CD4-positive, alpha-beta memory T cell (primary cell): ENCODE measurements around the gene GAREM1. TPM values are rescaled to one million over a fixed set of nuclear protein-coding genes. Genes with fewer than 3 reads are reported as not detected.

ENCODE experiments used
- CTCF ChIA-PET: fragments of 350-600 bp; sonication (Branson Sonifier 250); formaldehyde crosslinking; loops from one replicate; lab custom pipeline; 2021; ENCODE audit warnings: inconsistent platforms; ENCODE audit not compliant: partially characterized antibody; lab: Charles Lee
- POLR2A ChIA-PET: fragments of 350-600 bp; sonication (Branson Sonifier 250); formaldehyde crosslinking; loops from one replicate; lab custom pipeline; 2021; ENCODE audit not compliant: partially characterized antibody; lab: Charles Lee
- DNase-seq, 5 donors: peaks; one replicate each; pipeline versions ENCODE4 v3.0.0 to v3.0.0-alpha.2; 2020 to 2022; ENCODE audit warnings: mixed read lengths in 1 of 5
- H3K27ac ChIP-seq: one replicate; pipeline ENCODE4 v1.7.0; 2013; ENCODE audit warnings: low read depth, low read length
- H3K27me3 ChIP-seq: 2 replicates; pipeline ENCODE4 v1.7.0; 2013; ENCODE audit warnings: mild to moderate bottlenecking, low read length, moderate library complexity; ENCODE audit not compliant: insufficient read depth
- H3K36me3 ChIP-seq: 2 replicates; pipeline ENCODE4 v1.7.0; 2013; ENCODE audit warnings: mild to moderate bottlenecking, low read length, moderate library complexity; ENCODE audit not compliant: insufficient read depth
- H3K4me1 ChIP-seq: 2 replicates; pipeline ENCODE4 v1.7.0; 2013; ENCODE audit warnings: mild to moderate bottlenecking, low read length, moderate library complexity; ENCODE audit not compliant: insufficient read depth
- H3K4me3 ChIP-seq, 2 donors: one replicate each; pipeline ENCODE4 v1.7.0; 2013; ENCODE audit warnings: low read length in 2 of 2, mild to moderate bottlenecking in 1 of 2
- H3K9me3 ChIP-seq, 2 donors: one replicate each; pipeline ENCODE4 v1.7.0; 2013; ENCODE audit warnings: low read length in 2 of 2, control low read depth in 1 of 2; ENCODE audit not compliant: control insufficient read depth in 1 of 2
- H3K27ac Mint-ChIP-seq, 7 donors: one replicate each; pipeline ENCODE4 v1.8.0; 2020 to 2021; ENCODE audit warnings: mixed read lengths in 7 of 7, mild to moderate bottlenecking in 6 of 7, inconsistent platforms in 3 of 7, moderate library complexity in 3 of 7
- H3K27me3 Mint-ChIP-seq, 2 donors: one replicate each; pipeline ENCODE4 v1.8.0; 2020 to 2021; ENCODE audit warnings: mixed read lengths in 2 of 2
- H3K36me3 Mint-ChIP-seq, 2 donors: one replicate each; pipeline ENCODE4 v1.8.0; 2020 to 2021; ENCODE audit warnings: mixed read lengths in 2 of 2, inconsistent platforms in 1 of 2, mild to moderate bottlenecking in 1 of 2
- H3K4me1 Mint-ChIP-seq, 4 donors: one replicate each; pipeline ENCODE4 v1.8.0; 2020 to 2021; ENCODE audit warnings: mixed read lengths in 4 of 4, mild to moderate bottlenecking in 1 of 4
- H3K4me3 Mint-ChIP-seq, 8 donors: one replicate each; pipeline ENCODE4 v1.8.0; 2020 to 2021; ENCODE audit warnings: mixed read lengths in 8 of 8, mild to moderate bottlenecking in 7 of 8, moderate library complexity in 6 of 8, inconsistent platforms in 3 of 8
- H3K9me3 Mint-ChIP-seq, 8 donors: one replicate each; pipeline ENCODE4 v1.8.0; 2020 to 2021; ENCODE audit warnings: mixed read lengths in 8 of 8, mild to moderate bottlenecking in 5 of 8, inconsistent platforms in 3 of 8, moderate library complexity in 1 of 8
- intact Hi-C: fragments of 100-400 bp; cut with micrococcal nuclease; formaldehyde crosslinking; loops from one replicate; pipeline ENCODE4 v1.15.1; 2023
- polyA plus RNA-seq, 2 donors: library from polyadenylated mRNA; unstranded; fragments of 300-500 nt; fragmentation: Illumina TruSeq; gene quantifications; one replicate each; pipeline ENCODE4 v1.2.3, GENCODE V29; 2021
- total RNA-seq, 2 experiments: library from RNA; stranded (reverse); gene quantifications; one replicate each; pipeline ENCODE4 v1.2.3, GENCODE V29; 2021

The GAREM1 gene
- total and polyA plus RNA-seq, 4 experiments from 2014 or later = 0.28 to 1.1 (median 0.52) TPM; not detected in 1

DNA sequence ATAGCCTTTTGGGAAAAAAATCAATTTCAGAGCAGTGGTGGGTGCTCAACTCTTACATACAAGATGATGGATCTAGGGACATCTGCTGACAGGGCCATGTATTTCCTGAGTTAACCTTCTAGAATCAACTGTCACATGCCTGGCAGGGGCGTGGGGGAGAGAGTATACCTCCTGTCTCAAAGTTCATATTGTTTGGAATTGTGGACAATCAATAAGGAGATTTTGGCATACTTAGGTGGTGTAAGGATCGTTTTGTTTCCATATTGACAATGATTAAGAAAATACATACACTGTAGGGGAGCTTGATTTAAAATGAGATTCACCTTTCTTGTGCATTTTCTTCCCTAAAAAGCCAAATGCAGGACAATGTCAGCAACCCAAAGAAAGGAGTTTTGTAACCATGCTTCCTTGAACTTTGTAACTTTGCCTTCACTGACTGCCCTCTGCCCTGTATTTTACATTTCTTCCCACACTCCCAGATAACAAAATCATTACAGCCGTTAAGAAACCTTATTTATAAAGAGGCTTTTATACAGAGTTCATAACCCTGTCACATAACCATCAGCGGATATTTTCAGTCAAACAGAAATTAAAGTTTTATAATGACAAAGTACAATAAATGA lies 192.4 kb downstream of the GAREM1 start:
- DNase-seq = no peak
- H3K36me3 Mint-ChIP-seq = no peaks in the 10 kb centered on the region
- H3K27me3 Mint-ChIP-seq = peaks cover 5 to 13% of the 10 kb centered on the region in 2 donors
- H3K27ac ChIP-seq = no peak overlapping the region
- H3K9me3 ChIP-seq = no peaks in the 10 kb centered on the region
- no peak overlapping the region for H3K27ac Mint-ChIP-seq
- CTCF ChIA-PET = no interaction called here
- no peak overlapping the region for H3K4me3 Mint-ChIP-seq
- H3K4me1 Mint-ChIP-seq = no peaks in the 10 kb centered on the region
- no peaks in the 10 kb centered on the region for H3K27me3 ChIP-seq
- H3K4me1 ChIP-seq = no peaks in the 10 kb centered on the region
- H3K36me3 ChIP-seq = no peaks in the 10 kb centered on the region
- POLR2A ChIA-PET = no interaction called here
- H3K4me3 ChIP-seq = no peak overlapping the region
- intact Hi-C loops = no loop called here
- no peaks in the 10 kb centered on the region for H3K9me3 Mint-ChIP-seq

GRCh38 chr18:32277549-32277948 lies 193.1 kb downstream of the GAREM1 start:
- Histone ChIP-seq H3K27ac (no peak overlapping the region), H3K4me3 (no peak overlapping the region), H3K4me1 (no peaks in the 10 kb centered on the region), H3K27me3 (no peaks in the 10 kb centered on the region), H3K36me3 (no peaks in the 10 kb centered on the region), H3K9me3 (no peaks in the 10 kb centered on the region)
- H3K36me3 Mint-ChIP-seq = no peaks in the 10 kb centered on the region
- no peak overlapping the region for H3K27ac Mint-ChIP-seq
- intact Hi-C loops = no loop called here
- H3K4me1 Mint-ChIP-seq = no peaks in the 10 kb centered on the region
- H3K4me3 Mint-ChIP-seq = no peak overlapping the region
- ChIA-PET POLR2A (no interaction called here), CTCF (no interaction called here)
- DNase-seq = no peak
- peaks cover 4 to 13% of the 10 kb centered on the region in 2 donors for H3K27me3 Mint-ChIP-seq
- no peaks in the 10 kb centered on the region for H3K9me3 Mint-ChIP-seq

GRCh38 chr18:32276906-32277305 lies 193.8 kb downstream of the GAREM1 start:
- Mint-ChIP-seq H3K4me1 (no peaks in the 10 kb centered on the region), H3K27ac (no peak overlapping the region), H3K36me3 (no peaks in the 10 kb centered on the region), H3K4me3 (no peak overlapping the region), H3K9me3 (no peaks in the 10 kb centered on the region), H3K27me3 (peaks cover 4 to 14% of the 10 kb centered on the region in 2 donors)
- Histone ChIP-seq H3K4me1 (no peaks in the 10 kb centered on the region), H3K9me3 (no peaks in the 10 kb centered on the region), H3K36me3 (no peaks in the 10 kb centered on the region), H3K27ac (no peak overlapping the region), H3K4me3 (no peak overlapping the region), H3K27me3 (no peaks in the 10 kb centered on the region)
- CTCF ChIA-PET = no interaction called here
- POLR2A ChIA-PET = no interaction called here
- intact Hi-C loops = no loop called here
- DNase-seq = no peak

DNA sequence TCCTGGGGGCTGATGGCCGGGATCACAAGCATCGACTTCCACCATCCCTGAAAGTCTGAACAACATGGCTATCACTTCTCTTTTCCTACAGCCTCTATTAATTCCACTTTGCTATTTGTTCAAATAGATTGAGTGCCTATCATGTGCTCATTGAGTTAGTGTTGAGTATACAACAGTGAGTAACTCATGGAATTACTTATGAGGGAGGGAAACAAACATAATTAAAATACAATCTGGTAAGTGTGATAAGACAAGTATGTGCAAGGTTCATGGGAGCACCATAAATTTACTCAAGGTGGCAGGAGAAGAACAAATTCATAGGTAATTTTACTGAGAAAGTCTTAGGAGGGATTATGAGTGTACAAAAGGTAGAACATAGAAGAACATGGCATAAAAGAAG lies 194.4 kb downstream of the GAREM1 start:
- ChIA-PET CTCF (no interaction called here), POLR2A (no interaction called here)
- H3K27me3 Mint-ChIP-seq = peaks cover 5 to 14% of the 10 kb centered on the region in 2 donors

DNA sequence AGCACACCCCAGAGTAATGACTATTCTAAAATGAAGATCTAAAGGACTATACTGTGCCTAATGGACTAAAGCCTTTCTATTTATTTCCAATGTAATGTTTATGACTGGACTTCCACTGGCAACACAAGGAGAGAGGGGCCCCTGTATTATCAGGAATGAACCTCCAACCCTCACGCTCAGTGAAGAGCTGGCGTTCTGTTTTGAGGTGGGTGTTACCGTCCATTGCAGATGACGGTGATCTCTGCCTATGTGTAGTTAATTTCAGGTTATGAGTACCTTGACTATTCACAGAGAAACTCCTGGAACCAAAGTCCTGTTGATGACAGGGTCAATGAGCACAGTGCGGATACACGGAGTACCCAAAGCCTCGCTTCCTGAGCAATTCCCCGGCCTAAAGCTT lies 195.5 kb downstream of the GAREM1 start:
- Histone ChIP-seq H3K27me3 (no peaks in the 10 kb centered on the region), H3K4me3 (no peak overlapping the region), H3K36me3 (no peaks in the 10 kb centered on the region), H3K27ac (no peak overlapping the region), H3K9me3 (no peaks in the 10 kb centered on the region), H3K4me1 (no peaks in the 10 kb centered on the region)
- ChIA-PET CTCF (no interaction called here), POLR2A (no interaction called here)
- Mint-ChIP-seq H3K9me3 (peaks cover 0 to 2% (median 0%) of the 10 kb centered on the region in 8 donors), H3K27ac (no peak overlapping the region), H3K36me3 (no peaks in the 10 kb centered on the region), H3K27me3 (peaks cover 9 to 12% of the 10 kb centered on the region in 2 donors), H3K4me3 (no peak overlapping the region), H3K4me1 (no peaks in the 10 kb centered on the region)
- no peak for DNase-seq
- intact Hi-C loops = no loop called here

More for the DNA sequence above, 194.4 kb downstream of the GAREM1 start:
- Mint-ChIP-seq H3K9me3 (no peaks in the 10 kb centered on the region), H3K4me1 (no peaks in the 10 kb centered on the region), H3K36me3 (no peaks in the 10 kb centered on the region), H3K4me3 (no peak overlapping the region), H3K27ac (no peak overlapping the region)
- DNase-seq = no peak
- H3K27me3 ChIP-seq = no peaks in the 10 kb centered on the region
- no peak overlapping the region for H3K4me3 ChIP-seq
- no peak overlapping the region for H3K27ac ChIP-seq
- H3K9me3 ChIP-seq = no peaks in the 10 kb centered on the region
- intact Hi-C loops = no loop called here
- no peaks in the 10 kb centered on the region for H3K4me1 ChIP-seq
- no peaks in the 10 kb centered on the region for H3K36me3 ChIP-seq

- Mint-ChIP-seq H3K27me3 (peaks cover 10 to 12% of the 10 kb centered on the region in 2 donors), H3K9me3 (peaks cover 0 to 2% (median 0%) of the 10 kb centered on the region in 8 donors), H3K4me1 (no peaks in the 10 kb centered on the region), H3K4me3 (no peak overlapping the region), H3K36me3 (no peaks in the 10 kb centered on the region), H3K27ac (no peak overlapping the region)
- CTCF ChIA-PET = interaction anchor here (0.9 to 2.8 kb wide), 3 partner anchors 22 to 278 kb away, joined by 3 to 9 read pairs (median 6); partner anchors contain the start of gene GAREM1
- no peak overlapping the region for H3K4me3 ChIP-seq
- POLR2A ChIA-PET = no interaction called here
- no peaks in the 10 kb centered on the region for H3K36me3 ChIP-seq
- intact Hi-C loops = no loop called here
- H3K9me3 ChIP-seq = no peaks in the 10 kb centered on the region
- H3K27ac ChIP-seq = no peak overlapping the region
- H3K4me1 ChIP-seq = no peaks in the 10 kb centered on the region
- no peak for DNase-seq
- no peaks in the 10 kb centered on the region for H3K27me3 ChIP-seq
Measured at GRCh38 chr18:32274307-32274706, 196.4 kb downstream of the GAREM1 start.

DNA sequence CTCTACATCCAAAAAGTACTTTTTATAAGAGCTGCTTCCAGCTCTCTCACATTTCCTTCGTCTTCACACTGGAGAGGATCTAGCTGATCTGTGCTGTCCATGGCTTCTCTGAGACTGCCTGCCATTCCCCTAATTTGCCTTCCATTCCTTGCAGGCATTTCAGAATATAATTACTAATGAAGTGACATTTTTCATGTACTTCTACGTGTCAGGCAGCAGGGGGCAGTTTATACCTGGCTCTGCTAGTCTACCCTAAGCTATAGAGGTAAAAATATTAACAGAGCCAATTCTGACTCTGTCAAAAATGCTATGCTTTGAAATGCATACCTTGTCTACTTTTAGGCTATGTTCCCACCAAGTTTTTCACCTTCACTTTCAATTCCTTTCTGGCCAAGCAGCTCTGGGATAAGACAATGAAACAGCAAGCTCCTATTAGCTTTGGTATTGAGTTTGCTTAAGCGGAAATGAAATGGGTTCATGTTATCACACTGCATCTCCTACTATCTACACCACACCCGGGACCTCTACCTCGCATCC lies 198.9 kb downstream of the GAREM1 start:
- no peaks in the 10 kb centered on the region for H3K9me3 ChIP-seq
- H3K36me3 ChIP-seq = no peaks in the 10 kb centered on the region
- no peaks in the 10 kb centered on the region for H3K27me3 ChIP-seq
- CTCF ChIA-PET = interaction anchor here (0.8 to 2.8 kb wide), 11 partner anchors 8 to 280 kb away, joined by 3 to 11 read pairs (median 4); partner anchors contain the start of gene GAREM1
- H3K4me3 Mint-ChIP-seq = no peak overlapping the region
- H3K4me1 Mint-ChIP-seq = no peaks in the 10 kb centered on the region
- H3K9me3 Mint-ChIP-seq = peaks cover 0 to 2% (median 0%) of the 10 kb centered on the region in 8 donors
- no peak overlapping the region for H3K27ac ChIP-seq
- POLR2A ChIA-PET = no interaction called here
- peaks cover 10 to 13% of the 10 kb centered on the region in 2 donors for H3K27me3 Mint-ChIP-seq
- H3K4me1 ChIP-seq = no peaks in the 10 kb centered on the region
- no peak overlapping the region for H3K27ac Mint-ChIP-seq
- no peak overlapping the region for H3K4me3 ChIP-seq
- no peaks in the 10 kb centered on the region for H3K36me3 Mint-ChIP-seq
- intact Hi-C loops = loop anchor here (1.0 kb wide), 1 partner anchor 281 kb away; no protein-coding TSS in a partner anchor
- DNase-seq = peak in 4 of 5 donors; percentile 6 to 17 (median 11)
